Measurements from ENCODE around the gene PPARD. TPM values are rescaled to one million over a fixed set of nuclear protein-coding genes. Genes with fewer than 3 reads are reported as not detected.

The PPARD gene
- total and polyA plus RNA-seq, 2 of the 13 experiments (the other 11 are each of a cell fraction or from before 2014, with no cell fraction given) = 6.1 to 13.3 TPM

DNA sequence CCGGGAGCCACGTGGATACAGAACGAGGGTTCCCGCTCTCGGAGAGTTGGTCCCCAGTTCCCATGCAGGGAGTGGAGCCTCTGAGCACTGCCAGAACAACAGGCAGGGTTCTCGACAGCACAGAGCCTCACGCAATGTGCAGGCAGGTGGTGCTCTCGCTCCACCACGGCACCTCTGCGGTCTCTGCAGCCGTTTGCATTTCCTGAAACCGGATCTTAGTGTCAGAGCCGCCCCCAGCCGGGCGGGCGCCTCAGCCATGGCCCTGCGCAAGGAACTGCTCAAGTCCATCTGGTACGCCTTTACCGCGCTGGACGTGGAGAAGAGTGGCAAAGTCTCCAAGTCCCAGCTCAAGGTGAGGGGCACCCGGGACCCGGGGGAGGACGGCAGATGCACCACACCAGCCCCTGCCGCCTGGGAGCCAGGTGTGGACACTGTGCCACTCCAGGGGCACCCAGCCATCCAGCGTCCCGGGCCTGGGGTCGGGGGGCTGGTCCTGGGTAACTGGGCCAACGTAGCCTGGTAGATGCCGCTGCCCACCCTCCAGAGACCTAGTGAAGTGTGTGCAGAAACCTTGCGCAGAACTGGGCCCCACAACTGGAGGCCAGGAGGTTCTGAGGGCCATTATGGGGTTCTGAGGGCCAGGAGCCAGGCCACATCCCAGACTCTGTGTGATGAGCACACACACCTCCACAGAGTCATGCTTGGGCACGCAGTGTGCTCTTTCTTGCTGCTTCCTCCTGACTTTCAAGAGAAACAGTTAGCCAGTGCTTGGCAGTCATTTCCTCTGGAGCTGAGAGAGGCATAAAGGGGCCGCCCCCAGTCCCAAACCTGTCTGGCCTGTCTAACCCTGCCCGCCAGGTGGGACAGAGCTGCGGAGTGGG, 44.5 kb upstream of the PPARD start, which contains the start of gene DEF6 (continued):
- TF ChIP-seq, protein P1, sequence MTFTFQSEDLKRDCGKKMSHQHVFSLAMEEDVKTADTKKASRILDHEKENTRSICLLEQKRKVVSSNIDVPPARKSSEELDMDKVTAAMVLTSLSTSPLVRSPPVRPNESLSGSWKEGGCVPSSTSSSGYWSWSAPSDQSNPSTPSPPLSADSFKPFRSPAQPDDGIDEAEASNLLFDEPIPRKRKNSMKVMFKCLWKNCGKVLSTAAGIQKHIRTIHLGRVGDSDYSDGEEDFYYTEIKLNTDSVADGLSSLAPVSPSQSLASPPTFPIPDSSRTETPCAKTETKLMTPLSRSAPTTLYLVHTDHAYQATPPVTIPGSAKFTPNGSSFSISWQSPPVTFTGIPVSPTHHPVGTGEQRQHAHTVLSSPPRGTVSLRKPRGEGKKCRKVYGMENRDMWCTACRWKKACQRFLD (CRISPR knock-in tag; IDR thresholded peaks at IDR 0.05; ENCODE audit: borderline replicate concordance) = 0 out of 2 replicates have a peak, but pooled peaks have one; percentile 78
- TF ChIP-seq ZNF670 (CRISPR knock-in tag; IDR thresholded peaks at IDR 0.05; ENCODE audit: borderline replicate concordance) = 0 out of 2 replicates have a peak, but pooled peaks have one; percentile 69
- TF ChIP-seq ZNF292 (CRISPR knock-in tag; IDR thresholded peaks at IDR 0.05; ENCODE audit: borderline replicate concordance, low read depth) = peak; percentile 89
- peak; percentile 67; the same call in 1 of the 2 replicates for TF ChIP-seq FOXP4 (CRISPR knock-in tag; IDR thresholded peaks at IDR 0.05)
- TF ChIP-seq ISX (CRISPR knock-in tag; conservative IDR thresholded peaks at IDR 0.05) = no peak
- peak; percentile 15; the same call in 1 of the 2 replicates for TF ChIP-seq HCFC1 (IDR thresholded peaks at IDR 0.05; ENCODE audit: low read depth, low read length)
- peak; percentile 92; the same call in 1 of the 2 replicates for TF ChIP-seq SALL2 (CRISPR knock-in tag; IDR thresholded peaks at IDR 0.05)
- TF ChIP-seq ZNF205 (CRISPR knock-in tag; IDR thresholded peaks at IDR 0.05) = peak; percentile 87; the same call in 1 of the 2 replicates
- TF ChIP-seq KDM6A (CRISPR knock-in tag; IDR thresholded peaks at IDR 0.05; ENCODE audit: low read depth) = no peak
- TF ChIP-seq ATRX (CRISPR knock-in tag; IDR thresholded peaks at IDR 0.05; ENCODE audit: borderline replicate concordance) = no peak
- TF ChIP-seq, protein P2, sequence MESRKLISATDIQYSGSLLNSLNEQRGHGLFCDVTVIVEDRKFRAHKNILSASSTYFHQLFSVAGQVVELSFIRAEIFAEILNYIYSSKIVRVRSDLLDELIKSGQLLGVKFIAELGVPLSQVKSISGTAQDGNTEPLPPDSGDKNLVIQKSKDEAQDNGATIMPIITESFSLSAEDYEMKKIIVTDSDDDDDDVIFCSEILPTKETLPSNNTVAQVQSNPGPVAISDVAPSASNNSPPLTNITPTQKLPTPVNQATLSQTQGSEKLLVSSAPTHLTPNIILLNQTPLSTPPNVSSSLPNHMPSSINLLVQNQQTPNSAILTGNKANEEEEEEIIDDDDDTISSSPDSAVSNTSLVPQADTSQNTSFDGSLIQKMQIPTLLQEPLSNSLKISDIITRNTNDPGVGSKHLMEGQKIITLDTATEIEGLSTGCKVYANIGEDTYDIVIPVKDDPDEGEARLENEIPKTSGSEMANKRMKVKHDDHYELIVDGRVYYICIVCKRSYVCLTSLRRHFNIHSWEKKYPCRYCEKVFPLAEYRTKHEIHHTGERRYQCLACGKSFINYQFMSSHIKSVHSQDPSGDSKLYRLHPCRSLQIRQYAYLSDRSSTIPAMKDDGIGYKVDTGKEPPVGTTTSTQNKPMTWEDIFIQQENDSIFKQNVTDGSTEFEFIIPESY (CRISPR knock-in tag; IDR thresholded peaks at IDR 0.05) = peak; percentile 58
- TF ChIP-seq ZNF776 (CRISPR knock-in tag; IDR thresholded peaks at IDR 0.05) = peak; percentile 94
- TF ChIP-seq ZSCAN5A (CRISPR knock-in tag; IDR thresholded peaks at IDR 0.05; ENCODE audit: borderline replicate concordance) = peak; percentile 70; the same call in 1 of the 2 replicates
- no peak for TF ChIP-seq TCF7L2 (IDR thresholded peaks at IDR 0.05; ENCODE audit: low read depth, low read length)
- TF ChIP-seq, protein P3, sequence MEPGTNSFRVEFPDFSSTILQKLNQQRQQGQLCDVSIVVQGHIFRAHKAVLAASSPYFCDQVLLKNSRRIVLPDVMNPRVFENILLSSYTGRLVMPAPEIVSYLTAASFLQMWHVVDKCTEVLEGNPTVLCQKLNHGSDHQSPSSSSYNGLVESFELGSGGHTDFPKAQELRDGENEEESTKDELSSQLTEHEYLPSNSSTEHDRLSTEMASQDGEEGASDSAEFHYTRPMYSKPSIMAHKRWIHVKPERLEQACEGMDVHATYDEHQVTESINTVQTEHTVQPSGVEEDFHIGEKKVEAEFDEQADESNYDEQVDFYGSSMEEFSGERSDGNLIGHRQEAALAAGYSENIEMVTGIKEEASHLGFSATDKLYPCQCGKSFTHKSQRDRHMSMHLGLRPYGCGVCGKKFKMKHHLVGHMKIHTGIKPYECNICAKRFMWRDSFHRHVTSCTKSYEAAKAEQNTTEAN (CRISPR knock-in tag; conservative IDR thresholded peaks at IDR 0.05) = 0 out of 2 replicates have a peak, but pooled peaks have one; percentile 16
- no peak for TF ChIP-seq PHB2 (IDR thresholded peaks at IDR 0.05; ENCODE audit: partially characterized antibody)
- TF ChIP-seq ZNF556 (CRISPR knock-in tag; IDR thresholded peaks at IDR 0.05; ENCODE audit: borderline replicate concordance) = peak; percentile 96
- peak; percentile 61 for TF ChIP-seq IKZF4 (CRISPR knock-in tag; IDR thresholded peaks at IDR 0.05; ENCODE audit: borderline replicate concordance, low read depth, not compliant biosample characterization)

All from HepG2 (cell line).